Measurements from ENCODE around the gene PLCE1.

DNA sequence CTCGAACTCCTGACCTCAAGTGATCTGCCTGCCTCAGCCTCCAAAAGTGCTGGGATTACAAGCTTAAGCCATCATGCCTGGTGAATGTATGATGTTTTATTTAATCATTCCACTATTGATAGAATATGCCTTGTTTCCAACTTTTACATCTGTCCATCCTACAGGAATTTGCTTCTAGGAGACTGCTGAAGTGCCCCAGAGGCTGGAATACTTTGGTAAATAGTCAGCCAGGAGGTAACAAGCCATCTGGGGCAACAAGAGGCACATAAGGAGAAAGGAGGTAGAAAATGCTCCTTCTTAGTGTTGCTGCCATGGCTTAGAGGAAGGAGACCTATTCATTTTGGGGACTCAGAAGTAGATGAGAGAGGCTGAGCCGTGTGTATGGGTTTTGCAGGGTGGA is 14.8 kb downstream of the PLCE1 start:
- TF ChIP-seq, protein P1, sequence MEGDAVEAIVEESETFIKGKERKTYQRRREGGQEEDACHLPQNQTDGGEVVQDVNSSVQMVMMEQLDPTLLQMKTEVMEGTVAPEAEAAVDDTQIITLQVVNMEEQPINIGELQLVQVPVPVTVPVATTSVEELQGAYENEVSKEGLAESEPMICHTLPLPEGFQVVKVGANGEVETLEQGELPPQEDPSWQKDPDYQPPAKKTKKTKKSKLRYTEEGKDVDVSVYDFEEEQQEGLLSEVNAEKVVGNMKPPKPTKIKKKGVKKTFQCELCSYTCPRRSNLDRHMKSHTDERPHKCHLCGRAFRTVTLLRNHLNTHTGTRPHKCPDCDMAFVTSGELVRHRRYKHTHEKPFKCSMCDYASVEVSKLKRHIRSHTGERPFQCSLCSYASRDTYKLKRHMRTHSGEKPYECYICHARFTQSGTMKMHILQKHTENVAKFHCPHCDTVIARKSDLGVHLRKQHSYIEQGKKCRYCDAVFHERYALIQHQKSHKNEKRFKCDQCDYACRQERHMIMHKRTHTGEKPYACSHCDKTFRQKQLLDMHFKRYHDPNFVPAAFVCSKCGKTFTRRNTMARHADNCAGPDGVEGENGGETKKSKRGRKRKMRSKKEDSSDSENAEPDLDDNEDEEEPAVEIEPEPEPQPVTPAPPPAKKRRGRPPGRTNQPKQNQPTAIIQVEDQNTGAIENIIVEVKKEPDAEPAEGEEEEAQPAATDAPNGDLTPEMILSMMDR (optimal IDR thresholded peaks at IDR 0.05 in 1 of 3, IDR thresholded peaks at IDR 0.05 in 1 of 3, conservative IDR thresholded peaks at IDR 0.05 in 1 of 3; ENCODE audit: extremely low read depth in 1 of 3, insufficient read depth in 2 of 3, low read length in 3 of 3), result no peak
- TF ChIP-seq EZH2 (IDR thresholded peaks at IDR 0.05; ENCODE audit: low read length), result no peak
